Measurements from ENCODE around the gene KCNIP4. TPM values are rescaled to one million over a fixed set of nuclear protein-coding genes. Genes with fewer than 3 reads are reported as not detected.

The KCNIP4 gene
- total RNA-seq, 1 donor from 2014 or later = not detected

- Histone ChIP-seq H3K27me3 (ENCODE audit: low read depth) (no peaks in the 10 kb centered on the region), H3K4me3 (no peak overlapping the region), H3K36me3 (no peaks in the 10 kb centered on the region), H3K27ac (replicated peaks) (no peak overlapping the region), H3K4me1 (no peaks in the 10 kb centered on the region), H3K9me3 (replicated peaks) (no peaks in the 10 kb centered on the region)
- TF ChIP-seq CTCF (IDR thresholded peaks at IDR 0.05; ENCODE audit: borderline replicate concordance) = no peak
- no peak for DNase-seq
- intact Hi-C loops (cut with micrococcal nuclease) = no loop called here
Observed at GRCh38 chr4:21139327-21139726, 809.2 kb downstream of the KCNIP4 start.

GRCh38 chr4:21136051-21136630 lies 812.4 kb downstream of the KCNIP4 start:
- no peak for TF ChIP-seq CTCF (IDR thresholded peaks at IDR 0.05; ENCODE audit: borderline replicate concordance)
- Histone ChIP-seq H3K36me3 (no peaks in the 10 kb centered on the region), H3K4me1 (no peaks in the 10 kb centered on the region), H3K27ac (replicated peaks) (no peak overlapping the region), H3K27me3 (ENCODE audit: low read depth) (no peaks in the 10 kb centered on the region), H3K4me3 (no peak overlapping the region), H3K9me3 (replicated peaks) (no peaks in the 10 kb centered on the region)
- intact Hi-C loops (cut with micrococcal nuclease) = no loop called here
- no peak for DNase-seq

- Histone ChIP-seq H3K27me3 (ENCODE audit: low read depth) (no peaks in the 10 kb centered on the region), H3K9me3 (replicated peaks) (no peaks in the 10 kb centered on the region), H3K4me1 (no peaks in the 10 kb centered on the region), H3K36me3 (no peaks in the 10 kb centered on the region), H3K27ac (replicated peaks) (no peak overlapping the region), H3K4me3 (no peak overlapping the region)
- intact Hi-C loops (cut with micrococcal nuclease) = no loop called here
- DNase-seq = no peak
- no peak for TF ChIP-seq CTCF (IDR thresholded peaks at IDR 0.05; ENCODE audit: borderline replicate concordance)
Observed at GRCh38 chr4:21134994-21135393, 813.6 kb downstream of the KCNIP4 start.

GRCh38 chr4:21130606-21131005 lies 818.0 kb downstream of the KCNIP4 start:
- Histone ChIP-seq H3K36me3 (no peaks in the 10 kb centered on the region), H3K4me3 (no peak overlapping the region), H3K27me3 (ENCODE audit: low read depth) (no peaks in the 10 kb centered on the region), H3K27ac (replicated peaks) (no peak overlapping the region), H3K4me1 (no peaks in the 10 kb centered on the region), H3K9me3 (replicated peaks) (no peaks in the 10 kb centered on the region)
- TF ChIP-seq CTCF (IDR thresholded peaks at IDR 0.05; ENCODE audit: borderline replicate concordance) = no peak
- intact Hi-C loops (cut with micrococcal nuclease) = no loop called here
- no peak for DNase-seq

- Histone ChIP-seq H3K4me1 (no peaks in the 10 kb centered on the region), H3K4me3 (no peak overlapping the region), H3K9me3 (replicated peaks) (peaks cover 13% of the 10 kb centered on the region), H3K27ac (replicated peaks) (no peak overlapping the region), H3K27me3 (ENCODE audit: low read depth) (no peaks in the 10 kb centered on the region), H3K36me3 (no peaks in the 10 kb centered on the region)
- DNase-seq = no peak
- intact Hi-C loops (cut with micrococcal nuclease) = no loop called here
- no peak for TF ChIP-seq CTCF (IDR thresholded peaks at IDR 0.05; ENCODE audit: borderline replicate concordance)
Observed at GRCh38 chr4:21126014-21126512, 822.5 kb downstream of the KCNIP4 start.

Measured in left ventricle myocardium inferior (tissue), 1 donor.